HG03175 (cell line): ENCODE results near the gene NBAS.
A peak's percentile ranks its signal among the peaks of the same experiment; 100 is the strongest.

Experiments
- ATAC-seq: cut with Tn5 transposase; IDR thresholded peaks from one replicate; pipeline ENCODE4 v1.9.1; 2021; ENCODE audit warnings: mild to moderate bottlenecking, moderate library complexity; ENCODE audit not compliant: unreplicated experiment

The NBAS gene

GRCh38 chr2:15152382-15152781, 408.8 kb downstream of the NBAS start:
- ATAC-seq = no peak

GRCh38 chr2:15149063-15149462, 412.1 kb downstream of the NBAS start:
- ATAC-seq = no peak

- no peak for ATAC-seq
Observed at GRCh38 chr2:15147591-15147990, 413.5 kb downstream of the NBAS start.

- no peak for ATAC-seq
Observed at GRCh38 chr2:15146960-15147359, 414.2 kb downstream of the NBAS start.

GRCh38 chr2:15145919-15146318, 415.2 kb downstream of the NBAS start:
- no peak for ATAC-seq

GRCh38 chr2:15145046-15145817, 415.9 kb downstream of the NBAS start:
- ATAC-seq = no peak

- ATAC-seq = peak; percentile 100
Observed at GRCh38 chr2:15142069-15142689, 419.0 kb downstream of the NBAS start.

GRCh38 chr2:15141211-15141610, 419.9 kb downstream of the NBAS start:
- ATAC-seq = no peak

- ATAC-seq = no peak
Observed at GRCh38 chr2:15136639-15137038, 424.5 kb downstream of the NBAS start.

- ATAC-seq = no peak
Observed at GRCh38 chr2:15134957-15135356, 426.2 kb downstream of the NBAS start.

- ATAC-seq = no peak
Observed at GRCh38 chr2:15133461-15133860, 427.7 kb downstream of the NBAS start.

GRCh38 chr2:15128846-15129245, 432.3 kb downstream of the NBAS start:
- no peak for ATAC-seq

- ATAC-seq = no peak
Observed at GRCh38 chr2:15127876-15128275, 433.3 kb downstream of the NBAS start.

- no peak for ATAC-seq
Observed at GRCh38 chr2:15127301-15127700, 433.8 kb downstream of the NBAS start.

- ATAC-seq = no peak
Observed at GRCh38 chr2:15126373-15126772, 434.8 kb downstream of the NBAS start.

- no peak for ATAC-seq
Observed at GRCh38 chr2:15122915-15123314, 438.2 kb downstream of the NBAS start.

- ATAC-seq = no peak
Observed at GRCh38 chr2:15120631-15121030, 440.5 kb downstream of the NBAS start.

GRCh38 chr2:15119722-15120175, 441.4 kb downstream of the NBAS start:
- no peak for ATAC-seq

GRCh38 chr2:15117409-15118050, 443.6 kb downstream of the NBAS start:
- ATAC-seq = no peak
